Loucy (cell line): ENCODE data around the gene PSMD12.

Experiments used
- EZH2phosphoT487 ChIP-seq: fragments of 200-600 bp; IDR thresholded peaks from 2 replicates; pipeline ENCODE4 v1.6.1; 2018; ENCODE audit warnings: antibody characterized with exemption, mild to moderate bottlenecking, moderate library complexity, borderline replicate concordance
- TF ChIP-seq, protein P1 (sequence below): fragments of 200-600 bp; sonication (generic); conservative IDR thresholded peaks from 2 replicates; pipeline ENCODE4 v1.5.1; 2014; ENCODE audit warnings: mild to moderate bottlenecking, antibody characterized with exemption, low read length

DNA sequence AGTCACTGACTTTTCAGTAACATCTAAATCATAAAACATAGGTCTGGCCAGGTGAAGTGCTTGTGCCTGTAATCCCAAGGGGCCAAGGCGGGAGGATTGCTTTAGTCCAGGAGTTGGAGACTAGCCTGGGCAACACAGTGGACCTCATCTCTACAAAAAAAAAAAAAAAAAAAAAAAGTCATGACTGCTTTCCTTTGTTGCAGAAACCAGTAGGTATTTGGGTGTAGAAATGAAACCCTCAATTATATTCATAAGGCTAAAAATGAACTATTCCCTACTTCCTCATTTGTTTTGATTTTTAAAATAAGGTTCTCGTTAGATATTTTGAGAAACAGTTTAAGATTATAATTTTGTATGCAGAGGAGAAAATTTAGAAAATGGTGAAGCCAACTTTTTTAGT, 36.7 kb upstream of the PSMD12 start:
- TF ChIP-seq, protein P1, sequence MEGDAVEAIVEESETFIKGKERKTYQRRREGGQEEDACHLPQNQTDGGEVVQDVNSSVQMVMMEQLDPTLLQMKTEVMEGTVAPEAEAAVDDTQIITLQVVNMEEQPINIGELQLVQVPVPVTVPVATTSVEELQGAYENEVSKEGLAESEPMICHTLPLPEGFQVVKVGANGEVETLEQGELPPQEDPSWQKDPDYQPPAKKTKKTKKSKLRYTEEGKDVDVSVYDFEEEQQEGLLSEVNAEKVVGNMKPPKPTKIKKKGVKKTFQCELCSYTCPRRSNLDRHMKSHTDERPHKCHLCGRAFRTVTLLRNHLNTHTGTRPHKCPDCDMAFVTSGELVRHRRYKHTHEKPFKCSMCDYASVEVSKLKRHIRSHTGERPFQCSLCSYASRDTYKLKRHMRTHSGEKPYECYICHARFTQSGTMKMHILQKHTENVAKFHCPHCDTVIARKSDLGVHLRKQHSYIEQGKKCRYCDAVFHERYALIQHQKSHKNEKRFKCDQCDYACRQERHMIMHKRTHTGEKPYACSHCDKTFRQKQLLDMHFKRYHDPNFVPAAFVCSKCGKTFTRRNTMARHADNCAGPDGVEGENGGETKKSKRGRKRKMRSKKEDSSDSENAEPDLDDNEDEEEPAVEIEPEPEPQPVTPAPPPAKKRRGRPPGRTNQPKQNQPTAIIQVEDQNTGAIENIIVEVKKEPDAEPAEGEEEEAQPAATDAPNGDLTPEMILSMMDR = no peak
- no peak for TF ChIP-seq EZH2phosphoT487
